B cell (primary cell): ENCODE results near the gene ZIC2. TPM values are rescaled to one million over a fixed set of nuclear protein-coding genes. Genes with fewer than 3 reads are reported as not detected.
A peak's percentile ranks its signal among the peaks of the same experiment; 100 is the strongest.

Experiments used
- ATAC-seq: fragments of 200-7000 bp; cut with Tn5 transposase; one replicate; pipeline ENCODE4 v1.10.0; 2021; ENCODE audit warnings: low read depth, mild to moderate bottlenecking, moderate number of reproducible peaks, moderate library complexity
- CTCF ChIA-PET: fragments of 350-600 bp; sonication (Branson Sonifier 250); formaldehyde crosslinking; loops from one replicate; lab custom pipeline; 2021; ENCODE audit warnings: antibody characterized with exemption, inconsistent platforms; lab: Charles Lee
- POLR2A ChIA-PET: fragments of 350-600 bp; sonication (Branson Sonifier 250); formaldehyde crosslinking; loops from one replicate; lab custom pipeline; 2021; ENCODE audit warnings: antibody characterized with exemption; lab: Charles Lee
- DNase-seq: peaks from one replicate; pipeline ENCODE4 v3.0.0; 2013
- H2AFZ ChIP-seq: 2 replicates; pipeline ENCODE4 v1.6.1; 2012; ENCODE audit warnings: mild to moderate bottlenecking, low read depth, low read length; ENCODE audit not compliant: insufficient read depth, poor library complexity, severe bottlenecking
- H3K27ac ChIP-seq, 2 donors: 1 replicate in 1 of 2; 2 replicates in 1 of 2; pipeline ENCODE4 v1.5.1; 2012 to 2013; ENCODE audit warnings: low read length in 2 of 2, mild to moderate bottlenecking in 2 of 2, moderate library complexity in 1 of 2
- H3K27me3 ChIP-seq, 4 experiments: fragments of 200-600 bp in 1 of 4; sonication (generic) in 1 of 4; replicated peaks in 1 of 4; 1 replicate in 2 of 4; 2 replicates in 2 of 4; pipeline versions ENCODE4 v1.6.1 to v1.7.0; 2013 to 2016; ENCODE audit warnings: low read length in 3 of 4, mild to moderate bottlenecking in 2 of 4, mixed read lengths in 1 of 4, moderate library complexity in 1 of 4; ENCODE audit not compliant: insufficient read depth in 4 of 4, control insufficient read depth in 3 of 4; ENCODE audit errors: control extremely low read depth in 1 of 4
- H3K36me3 ChIP-seq, 2 experiments: replicated peaks in 1 of 2; 1 replicate in 1 of 2; 2 replicates in 1 of 2; pipeline versions ENCODE4 v1.6.1 to v1.7.1; 2013; ENCODE audit warnings: low read length in 1 of 2; ENCODE audit not compliant: insufficient read depth in 2 of 2, control insufficient read depth in 1 of 2; ENCODE audit errors: control extremely low read depth in 1 of 2, extremely low read depth in 1 of 2
- H3K4me1 ChIP-seq, 2 donors: fragments of 200-600 bp in 1 of 2; sonication (generic) in 1 of 2; 1 replicate in 1 of 2; 2 replicates in 1 of 2; pipeline versions ENCODE4 v1.5.1 to v1.6.1; 2013 to 2017; ENCODE audit warnings: low read length in 2 of 2; ENCODE audit not compliant: control insufficient read depth in 2 of 2, insufficient read depth in 2 of 2
- H3K4me2 ChIP-seq: replicated peaks from 2 replicates; pipeline ENCODE3; 2012; ENCODE audit warnings: mild to moderate bottlenecking, low read depth, low read length; ENCODE audit not compliant: poor library complexity, severe bottlenecking
- H3K4me3 ChIP-seq, 5 experiments: fragments of 200-600 bp in 1 of 5; sonication (generic) in 1 of 5; 1 replicate in 3 of 5; 2 replicates in 2 of 5; pipeline versions ENCODE4 v1.5.1 to v1.7.0; 2011 to 2016; ENCODE audit warnings: low read length in 4 of 5, mild to moderate bottlenecking in 4 of 5, low read depth in 2 of 5, control low read depth in 1 of 5, moderate library complexity in 1 of 5; ENCODE audit not compliant: insufficient read depth in 1 of 5; ENCODE audit errors: control extremely low read depth in 1 of 5, extremely low read depth in 1 of 5
- H3K79me2 ChIP-seq: fragments of 200-600 bp; sonication (generic); one replicate; pipeline ENCODE4 v1.6.0; 2016; ENCODE audit warnings: low read length; ENCODE audit not compliant: control insufficient read depth, insufficient read depth
- H3K9ac ChIP-seq: fragments of 200-600 bp; sonication (generic); 2 replicates; pipeline ENCODE4 v1.6.1; 2017; ENCODE audit warnings: mild to moderate bottlenecking, low read length, moderate library complexity
- H3K9me3 ChIP-seq, 3 donors: one replicate each; pipeline versions ENCODE4 v1.6.1 to v1.7.1; 2013; ENCODE audit warnings: low read length in 2 of 3; ENCODE audit not compliant: control insufficient read depth in 2 of 3, insufficient read depth in 1 of 3; ENCODE audit errors: control extremely low read depth in 1 of 3
- H4K20me1 ChIP-seq: 2 replicates; pipeline ENCODE4 v1.6.0; 2012; ENCODE audit warnings: mild to moderate bottlenecking, low read length; ENCODE audit not compliant: insufficient read depth, control insufficient read depth, poor library complexity, severe bottlenecking
- H3K27ac Mint-ChIP-seq: one replicate; pipeline ENCODE4 v1.8.0; 2021; ENCODE audit warnings: mixed read lengths
- H3K27me3 Mint-ChIP-seq: one replicate; pipeline ENCODE4 v1.8.0; 2021; ENCODE audit warnings: mixed read lengths
- H3K4me1 Mint-ChIP-seq: one replicate; pipeline ENCODE4 v1.8.0; 2021; ENCODE audit warnings: mixed read lengths
- H3K4me3 Mint-ChIP-seq: one replicate; pipeline ENCODE4 v1.8.0; 2021; ENCODE audit warnings: mixed read lengths
- H3K9me3 Mint-ChIP-seq: one replicate; pipeline ENCODE4 v1.8.0; 2022; ENCODE audit warnings: mixed read lengths; ENCODE audit not compliant: insufficient read depth
- CTCF ChIP-seq: fragments of 200-600 bp; IDR thresholded peaks from one replicate; pipeline ENCODE4 v1.8.0; 2022; ENCODE audit warnings: antibody characterized with exemption, mild to moderate bottlenecking
- EZH2 ChIP-seq: IDR thresholded peaks from 2 replicates; pipeline ENCODE4 v1.6.1; 2012; ENCODE audit warnings: borderline replicate concordance, low read depth, mild to moderate bottlenecking, moderate library complexity, low read length; ENCODE audit not compliant: insufficient read depth, poor library complexity, severe bottlenecking
- WGBS: methylation state at CpG from one replicate; pipeline ENCODE4 v1.1.5; 2013; ENCODE audit warnings: missing lambda C conversion rate; ENCODE audit not compliant: insufficient coverage; 5-methylcytosine and 5-hydroxymethylcytosine counted together
- intact Hi-C: fragments of 100-400 bp; cut with micrococcal nuclease; formaldehyde crosslinking; loops from one replicate; pipeline ENCODE4 v1.10.0; 2022
- polyA plus RNA-seq: library from polyadenylated mRNA; depleted of rRNA; stranded (reverse); fragments of >200 nt; gene quantifications from 2 replicates; pipeline ENCODE4 v1.2.3, GENCODE V29; 2012
- total RNA-seq, 2 donors: library from RNA; stranded (reverse); fragments of 120-200 nt in 1 of 2; gene quantifications; 1 replicate in 1 of 2; 2 replicates in 1 of 2; pipeline versions ENCODE4 v1.2.3 to v1.2.4, GENCODE V29; 2013 to 2022

The ZIC2 gene
- total and polyA plus RNA-seq, 2 donors (not counting 1 experiment from before 2014, with no cell fraction given): not detected

GRCh38 chr13:99973163-99973807 lies 8.3 kb upstream of the ZIC2 start:
- H4K20me1 ChIP-seq: no peaks in the 10 kb centered on the region
- TF ChIP-seq EZH2 (peak; percentile 42), CTCF (no peak)
- H3K9me3 Mint-ChIP-seq: no peaks in the 10 kb centered on the region
- ATAC-seq (no peak), DNase-seq (no peak)
- peaks cover 4 to 89% (median 82%) of the 10 kb centered on the region in 4 experiments for H3K27me3 ChIP-seq
- no peak overlapping the region for H3K4me3 ChIP-seq
- no peak overlapping the region for H3K9ac ChIP-seq
- peaks cover 14% of the 10 kb centered on the region for H3K4me1 Mint-ChIP-seq
- H3K4me1 ChIP-seq: peaks cover 25 to 57% of the 10 kb centered on the region in 2 donors
- H3K27ac Mint-ChIP-seq: peak overlapping the region; percentile 11
- peaks cover 69% of the 10 kb centered on the region for H3K27me3 Mint-ChIP-seq
- intact Hi-C loops: loop anchor here (10.0 kb wide), 1 partner anchor 528 kb away; no protein-coding TSS in a partner anchor
- H3K4me3 Mint-ChIP-seq: no peak overlapping the region
- WGBS: 20% methylated on average over 2 of the region's 11 CpGs
- H2AFZ ChIP-seq: no peak overlapping the region
- no peaks in the 10 kb centered on the region for H3K36me3 ChIP-seq
- ChIA-PET CTCF (interaction anchor here (1.1 kb wide), 1 partner anchor 14 kb away, joined by 6 read pairs; no protein-coding TSS in a partner anchor), POLR2A (no interaction called here)
- no peaks in the 10 kb centered on the region for H3K79me2 ChIP-seq
- H3K27ac ChIP-seq: no peak overlapping the region
- H3K4me2 ChIP-seq: no peak overlapping the region
- peaks cover 4 to 55% (median 43%) of the 10 kb centered on the region in 3 donors for H3K9me3 ChIP-seq

GRCh38 chr13:99973808-99974185 lies 7.8 kb upstream of the ZIC2 start:
- Histone ChIP-seq H4K20me1 (no peaks in the 10 kb centered on the region), H2AFZ (no peak overlapping the region), H3K4me1 (peaks cover 21 to 57% of the 10 kb centered on the region in 2 donors), H3K27ac (no peak overlapping the region), H3K4me2 (no peak overlapping the region), H3K79me2 (no peaks in the 10 kb centered on the region), H3K27me3 (peaks cover 4 to 90% (median 84%) of the 10 kb centered on the region in 4 experiments), H3K9ac (no peak overlapping the region), H3K9me3 (peaks cover 4 to 55% (median 43%) of the 10 kb centered on the region in 3 donors), H3K36me3 (no peaks in the 10 kb centered on the region), H3K4me3 (no peak overlapping the region)
- POLR2A ChIA-PET: no interaction called here
- peak; percentile 34 for DNase-seq
- H3K27me3 Mint-ChIP-seq: peaks cover 74% of the 10 kb centered on the region
- no CpG with 5 or more reads among the region's 6 CpGs for WGBS
- H3K27ac Mint-ChIP-seq: no peak overlapping the region
- TF ChIP-seq EZH2: no peak
- TF ChIP-seq CTCF: no peak
- H3K4me1 Mint-ChIP-seq: peaks cover 16% of the 10 kb centered on the region
- H3K4me3 Mint-ChIP-seq: no peak overlapping the region
- intact Hi-C loops: loop anchor here (10.0 kb wide), 1 partner anchor 529 kb away; no protein-coding TSS in a partner anchor
- H3K9me3 Mint-ChIP-seq: no peaks in the 10 kb centered on the region
- CTCF ChIA-PET: interaction anchor here (1.1 kb wide), 1 partner anchor 13 kb away, joined by 6 read pairs; no protein-coding TSS in a partner anchor
- no peak for ATAC-seq
